ENCODE results near the gene PCSK4.

Gene PCSK4

DNA sequence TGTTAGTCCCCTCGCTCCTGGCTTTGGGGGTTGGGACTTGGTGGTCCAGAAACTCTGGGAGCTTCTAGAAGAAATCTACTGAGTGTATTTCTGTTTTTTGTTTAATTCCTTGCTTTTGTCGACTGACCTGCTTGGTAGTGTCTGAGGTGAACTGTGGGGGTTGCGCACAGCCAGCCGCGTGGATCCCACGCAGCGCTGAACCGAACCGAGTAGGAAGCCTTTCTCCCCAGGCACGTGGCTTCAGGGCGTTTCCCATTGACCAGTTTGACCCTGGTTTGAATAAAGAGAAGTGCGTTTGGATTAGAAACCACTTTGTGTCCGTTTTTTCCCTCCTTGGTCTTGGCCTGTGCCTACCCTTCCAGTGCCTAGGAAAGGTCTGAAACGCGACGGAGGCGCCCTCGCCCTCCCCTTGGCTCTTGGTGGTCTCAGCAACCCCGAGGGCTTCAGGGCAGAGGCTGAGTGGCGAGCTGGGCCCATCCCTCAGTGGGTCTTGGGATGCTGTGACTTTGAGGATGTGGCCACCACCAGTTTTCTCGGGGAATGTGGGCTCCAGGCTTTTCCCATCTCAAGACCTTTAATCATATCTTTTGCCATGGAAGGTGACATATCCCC lies 54.7 kb downstream of the PCSK4 start:
- no peak for DNase-seq

DNA sequence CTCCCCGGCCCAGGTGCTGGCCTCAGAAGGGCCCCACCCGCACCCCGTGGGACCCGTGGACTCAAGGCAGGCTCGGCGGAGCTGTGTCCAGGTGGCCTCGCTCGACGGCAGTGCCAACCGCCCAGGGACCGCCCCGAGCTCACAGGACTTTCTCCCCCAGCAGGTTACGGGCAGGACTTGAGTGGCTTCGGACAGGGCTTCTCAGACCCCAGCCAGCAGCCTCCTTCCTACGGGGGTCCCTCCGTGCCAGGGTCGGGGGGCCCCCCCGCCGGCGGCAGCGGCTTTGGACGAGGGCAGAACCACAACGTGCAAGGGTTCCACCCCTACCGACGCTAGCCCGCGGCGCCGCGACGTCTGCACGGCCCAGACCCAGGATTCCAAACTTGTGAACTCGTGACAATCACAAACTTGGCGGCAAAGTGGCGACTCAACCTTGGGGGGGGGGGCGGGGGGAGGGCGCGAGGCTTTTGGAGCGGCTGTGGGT lies 55.5 kb downstream of the PCSK4 start:
- DNase-seq = no peak

DNA sequence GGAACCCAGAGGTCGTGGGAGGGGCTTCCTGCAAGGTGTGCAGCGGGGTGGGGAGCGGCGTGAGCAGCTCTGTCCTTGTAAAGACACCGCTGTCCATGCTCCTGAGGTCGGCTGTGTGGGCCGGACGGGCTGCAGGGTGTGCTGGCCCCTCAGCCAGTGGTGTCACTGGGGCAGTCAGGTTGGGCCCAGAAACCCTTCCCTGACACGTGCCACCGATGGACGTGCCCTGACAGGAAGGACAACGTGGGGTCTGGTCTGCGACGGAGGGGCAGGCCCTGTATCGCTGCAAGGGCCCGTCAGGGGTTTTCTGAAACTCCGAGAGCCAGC lies 56.1 kb downstream of the PCSK4 start:
- no peak for DNase-seq

DNA sequence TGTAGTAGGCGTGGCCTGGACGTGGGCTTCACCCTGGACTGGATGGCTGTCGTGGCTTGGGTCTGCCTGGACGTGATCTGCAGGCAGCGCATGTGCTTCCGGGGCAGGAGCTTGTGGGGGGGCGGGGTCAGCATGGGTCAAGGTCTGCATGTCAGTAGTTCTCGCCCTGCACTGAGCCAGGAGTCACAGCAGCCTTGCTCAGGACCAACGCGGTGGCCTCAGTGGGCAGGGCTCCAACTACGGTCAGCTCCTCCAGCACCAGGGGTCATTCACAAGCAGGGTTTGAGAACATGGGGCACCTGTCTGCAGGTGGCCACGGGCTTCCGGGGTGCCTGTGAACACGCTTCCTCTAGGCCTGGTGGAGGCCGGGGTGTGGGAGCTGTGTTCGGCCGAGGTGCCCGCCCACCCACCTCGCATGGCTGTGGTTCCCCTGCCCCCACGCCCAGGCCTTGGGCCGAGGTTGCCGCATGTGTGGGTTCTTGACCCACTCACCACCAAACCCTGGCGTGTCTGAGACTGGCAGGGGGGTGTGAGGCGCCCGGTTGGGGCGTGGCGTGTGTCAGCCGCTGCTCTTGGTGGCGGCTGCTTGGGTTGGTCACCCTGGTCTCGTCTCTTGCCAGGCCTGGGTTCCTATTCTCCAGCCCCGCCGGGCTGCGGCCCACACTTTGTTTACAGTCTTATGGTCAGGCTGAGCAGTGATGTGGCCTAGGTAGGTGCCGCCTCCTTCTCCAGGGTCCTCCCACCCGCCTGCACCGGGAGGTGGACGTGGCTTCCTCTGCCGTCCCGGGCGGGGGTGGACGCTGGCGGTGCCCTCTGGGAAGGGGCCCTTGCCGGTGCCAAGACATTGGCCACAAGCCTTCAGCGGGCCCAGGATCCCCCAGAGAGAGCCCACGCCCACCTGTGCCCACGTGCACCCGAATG lies 56.8 kb downstream of the PCSK4 start:
- DNase-seq = no peak

DNA sequence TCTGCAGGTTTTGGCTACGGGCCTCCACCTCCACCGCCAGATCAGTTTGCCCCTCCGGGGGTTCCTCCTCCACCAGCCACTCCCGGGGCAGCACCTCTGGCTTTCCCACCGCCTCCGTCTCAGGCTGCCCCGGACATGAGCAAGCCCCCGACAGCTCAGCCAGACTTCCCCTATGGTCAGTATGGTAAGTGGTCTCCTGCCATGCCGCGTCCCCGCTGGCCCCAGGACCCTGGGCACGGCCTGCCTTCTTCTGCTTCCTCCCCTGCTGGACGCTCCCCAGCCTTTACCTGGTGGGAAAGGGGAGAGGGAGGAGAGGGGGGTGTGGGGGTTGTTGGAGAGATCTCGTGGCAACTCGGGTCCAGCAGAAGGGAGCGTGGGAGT lies 57.7 kb downstream of the PCSK4 start:
- DNase-seq = no peak

DNA sequence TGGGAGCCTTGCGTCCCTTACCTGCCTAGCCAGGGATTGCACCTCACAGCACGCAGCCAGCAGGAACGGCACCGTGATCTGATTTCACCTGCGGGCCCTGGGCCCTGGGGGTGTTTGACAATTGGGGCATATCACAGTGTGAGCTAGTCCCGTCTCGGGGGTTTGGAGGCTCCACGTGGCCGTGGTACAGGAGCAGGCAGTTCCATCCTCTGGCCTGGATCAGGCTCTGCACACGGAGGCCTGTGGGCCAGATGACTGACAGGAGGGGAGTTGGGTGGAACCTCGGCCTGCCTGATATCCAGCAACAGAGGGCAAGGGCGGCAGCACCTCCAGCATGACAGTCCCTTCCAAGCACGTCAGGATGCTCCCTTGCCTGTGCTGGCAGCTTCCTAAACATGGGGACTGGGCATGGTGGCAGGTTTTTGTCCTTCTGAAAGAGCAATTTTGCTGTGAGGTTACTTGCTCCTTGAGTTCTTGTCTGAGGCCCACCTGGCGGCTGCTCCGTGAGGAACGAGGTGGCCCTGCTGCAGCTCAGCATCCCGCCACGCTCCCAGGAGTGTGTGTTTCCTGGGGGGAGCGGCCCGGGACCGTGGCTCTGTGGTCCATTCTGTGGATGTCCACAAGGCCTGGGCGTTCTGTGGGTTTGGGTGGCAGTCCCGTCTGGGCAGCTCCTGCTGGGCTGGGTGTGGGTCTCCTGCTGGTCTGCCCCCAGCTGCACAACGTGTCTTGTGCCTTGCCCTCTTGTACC lies 58.2 kb downstream of the PCSK4 start:
- DNase-seq = no peak

Data from NCI-H524 (cell line).